GM18868 (cell line): ENCODE results near the gene ORAI2.
"Not testable (repeated sequence)": the region's sequence is repeated elsewhere in the genome, so short reads cannot be mapped to it uniquely, and the experiment has no call there.

Experiments used
- ATAC-seq: cut with Tn5 transposase; IDR thresholded peaks from one replicate; pipeline ENCODE4 v1.9.1; 2021; ENCODE audit warnings: mild to moderate bottlenecking, moderate library complexity; ENCODE audit not compliant: unreplicated experiment

ORAI2 gene

DNA sequence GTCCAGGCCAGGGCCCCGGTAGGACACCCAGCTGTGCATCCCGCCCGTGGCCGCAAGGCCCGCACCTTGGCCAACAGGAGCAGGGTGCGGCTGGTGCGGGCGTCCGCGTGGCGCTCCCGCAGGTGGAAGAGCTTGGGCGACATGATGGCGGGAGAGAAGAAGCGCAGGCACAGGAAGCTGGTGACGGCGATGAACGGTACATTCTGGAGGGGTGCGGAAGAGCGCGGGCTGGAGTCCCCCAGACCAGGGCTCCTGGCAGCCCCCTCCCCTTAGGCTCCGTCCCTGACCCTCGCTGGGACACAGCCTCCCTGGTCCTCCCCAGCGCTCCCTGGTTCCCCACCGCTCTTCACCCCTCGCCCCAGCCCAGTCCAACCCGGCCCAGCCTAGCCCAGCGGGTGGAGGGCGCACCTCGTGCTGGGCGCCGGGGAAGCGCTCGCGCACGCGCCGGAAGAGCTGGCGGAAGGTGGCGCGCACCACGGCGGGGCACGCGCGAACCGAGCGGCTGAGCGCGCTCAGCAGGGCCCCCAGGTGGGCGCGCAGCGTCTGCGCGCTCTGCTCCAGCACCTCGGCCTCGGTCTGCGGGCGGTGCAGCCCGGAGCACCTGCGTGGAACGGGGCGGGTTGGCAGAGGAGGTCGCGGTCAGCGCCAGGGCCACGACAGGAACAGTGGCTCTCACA is 61.2 kb downstream of the ORAI2 start:
- peak; percentile 70 for ATAC-seq

DNA sequence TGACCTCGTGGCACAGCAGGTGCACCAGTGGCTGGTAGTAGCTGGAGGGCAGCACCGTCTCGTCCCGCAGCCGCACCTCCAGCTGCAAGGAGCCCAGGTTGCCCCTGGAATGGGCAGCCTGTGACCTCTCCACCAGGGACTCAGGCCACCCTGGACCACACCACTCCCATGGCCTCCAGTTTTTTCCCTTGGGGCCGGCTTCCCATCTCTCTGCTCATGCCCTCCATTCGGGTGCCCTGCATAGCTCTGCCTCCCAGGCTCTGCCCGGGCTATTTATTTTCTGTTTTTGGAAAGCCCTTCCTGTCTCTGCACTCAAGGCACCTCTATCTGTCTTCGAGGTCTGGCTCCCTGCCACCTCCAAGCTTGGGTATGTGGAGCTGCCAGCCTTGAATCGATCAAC is 63.5 kb downstream of the ORAI2 start:
- not testable (repeated sequence) for ATAC-seq

DNA sequence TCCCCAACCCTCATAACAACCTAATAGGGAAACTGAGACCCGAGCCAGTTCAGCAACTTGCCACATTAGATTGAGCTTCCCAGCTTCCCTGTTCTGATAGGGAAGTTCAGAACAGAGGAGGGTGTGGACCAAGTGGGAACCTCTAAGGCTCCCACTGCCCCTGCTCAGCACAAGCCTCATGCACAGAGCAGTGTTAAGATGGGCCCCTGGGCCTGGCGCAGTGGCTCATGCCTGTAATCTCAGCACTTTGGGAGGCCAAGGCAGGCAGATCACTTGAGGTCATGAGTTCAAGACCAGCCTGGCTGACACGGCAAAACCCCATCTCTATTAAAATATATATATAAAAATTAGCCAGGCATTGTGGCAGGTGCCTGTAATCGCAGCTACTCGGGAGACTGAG is 63.9 kb downstream of the ORAI2 start:
- not testable (repeated sequence) for ATAC-seq

DNA sequence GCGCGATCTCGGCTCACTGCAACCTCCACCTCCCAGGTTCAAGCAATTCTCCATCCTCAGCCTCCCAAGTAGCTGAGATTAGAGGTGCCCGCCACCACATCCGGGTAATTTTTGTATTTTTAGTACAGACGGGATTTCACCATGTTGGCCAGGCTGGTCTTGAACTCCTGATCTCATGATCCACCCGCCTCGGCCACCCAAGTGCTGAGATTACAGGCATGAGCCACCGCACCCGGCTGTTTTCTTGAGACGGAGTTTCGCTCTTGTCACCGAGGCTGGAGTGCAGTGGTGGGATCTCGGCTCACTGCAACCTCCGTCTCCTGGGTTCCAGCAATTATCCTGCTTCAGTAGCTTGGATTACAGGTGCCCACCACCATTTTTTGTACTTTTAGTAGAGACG is 64.9 kb downstream of the ORAI2 start:
- not testable (repeated sequence) for ATAC-seq

DNA sequence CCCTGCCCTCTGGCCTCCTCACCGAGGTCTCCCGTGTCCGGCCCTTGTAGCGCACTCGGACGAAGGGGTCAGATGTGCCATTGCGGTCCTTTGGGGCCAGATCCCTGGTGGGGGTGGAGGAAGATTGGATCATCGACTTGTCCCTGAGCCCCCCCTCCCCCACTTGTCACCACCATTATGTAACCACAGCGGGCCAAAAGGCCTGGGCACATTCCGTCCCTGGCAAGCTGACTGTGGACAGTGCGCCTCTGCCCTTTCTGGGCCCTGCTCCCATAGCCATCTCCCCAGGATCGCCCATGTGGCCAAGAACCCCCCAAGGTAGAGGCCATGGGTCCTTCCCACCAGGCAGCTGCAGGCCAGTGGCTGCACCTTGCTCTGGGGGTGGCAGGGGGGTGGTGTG is 69.8 kb downstream of the ORAI2 start:
- ATAC-seq, result not testable (repeated sequence)

DNA sequence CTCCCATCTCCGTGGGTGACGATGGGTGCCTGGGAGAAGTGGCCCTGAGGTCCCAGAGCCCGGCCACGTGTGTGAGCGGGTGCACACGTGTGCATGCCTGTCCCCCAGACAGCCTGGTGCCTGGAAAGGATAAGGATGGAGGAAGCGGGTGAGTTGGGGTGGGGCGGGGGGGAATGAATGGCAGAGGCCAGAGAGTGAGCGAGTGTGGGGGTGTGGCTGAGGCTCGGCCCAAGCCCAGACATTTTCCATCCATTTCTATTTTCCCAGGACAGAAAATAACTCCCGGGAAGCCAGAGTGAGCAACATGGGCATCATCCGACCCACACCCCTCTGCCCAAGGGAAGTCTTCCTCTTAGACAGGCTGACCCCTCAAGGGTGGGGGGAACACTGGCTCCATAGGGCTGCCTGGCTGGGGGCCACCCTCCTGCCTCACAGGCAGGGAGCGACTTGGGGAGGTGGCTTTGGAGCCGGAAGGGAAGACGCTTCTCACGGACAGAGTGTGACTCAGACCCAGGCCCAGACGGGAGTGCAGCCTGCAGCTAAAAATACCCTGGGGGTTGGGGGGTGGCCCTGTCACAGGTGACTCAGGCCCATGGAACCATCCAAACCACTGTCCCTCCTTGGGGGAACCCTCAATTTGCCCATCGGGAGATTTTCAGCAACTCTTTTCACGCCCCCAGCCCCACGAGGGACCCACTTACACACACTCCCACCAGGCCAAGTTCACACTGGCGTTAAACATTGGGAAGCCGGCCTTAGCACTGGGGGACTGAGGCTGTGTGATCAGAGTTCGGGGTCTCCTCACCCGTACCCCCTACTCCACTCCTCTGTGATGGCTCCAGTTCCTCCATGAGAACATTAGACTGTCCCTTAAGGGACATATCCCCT is 72.2 kb downstream of the ORAI2 start:
- ATAC-seq, result not testable (repeated sequence)
